GM21360 (cell line): ENCODE measurements around the gene MAST4.

ENCODE experiments used
- ATAC-seq: cut with Tn5 transposase; IDR thresholded peaks from one replicate; pipeline ENCODE4 v1.9.1; 2021; ENCODE audit warnings: mild to moderate bottlenecking, moderate library complexity; ENCODE audit not compliant: unreplicated experiment

The MAST4 gene

DNA sequence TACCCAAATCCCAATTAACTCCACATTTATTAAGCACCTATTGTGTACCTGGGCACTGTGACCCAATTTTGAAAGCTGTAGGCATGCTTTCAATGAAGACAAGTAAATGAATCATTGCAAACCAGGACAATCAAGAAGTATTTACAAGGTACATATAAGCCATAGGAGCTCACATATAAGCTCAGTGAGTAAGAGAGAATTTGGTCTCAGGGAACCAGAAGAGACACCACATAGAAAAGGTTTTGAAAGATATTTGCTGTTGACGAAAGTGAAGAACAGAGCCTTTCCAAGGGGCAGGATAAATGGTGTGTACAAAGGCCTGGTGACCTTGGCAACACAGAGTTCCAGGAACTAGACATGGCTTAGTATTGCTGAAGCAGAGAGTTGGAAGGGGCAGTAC, 412.8 kb downstream of the MAST4 start:
- ATAC-seq, result no peak

DNA sequence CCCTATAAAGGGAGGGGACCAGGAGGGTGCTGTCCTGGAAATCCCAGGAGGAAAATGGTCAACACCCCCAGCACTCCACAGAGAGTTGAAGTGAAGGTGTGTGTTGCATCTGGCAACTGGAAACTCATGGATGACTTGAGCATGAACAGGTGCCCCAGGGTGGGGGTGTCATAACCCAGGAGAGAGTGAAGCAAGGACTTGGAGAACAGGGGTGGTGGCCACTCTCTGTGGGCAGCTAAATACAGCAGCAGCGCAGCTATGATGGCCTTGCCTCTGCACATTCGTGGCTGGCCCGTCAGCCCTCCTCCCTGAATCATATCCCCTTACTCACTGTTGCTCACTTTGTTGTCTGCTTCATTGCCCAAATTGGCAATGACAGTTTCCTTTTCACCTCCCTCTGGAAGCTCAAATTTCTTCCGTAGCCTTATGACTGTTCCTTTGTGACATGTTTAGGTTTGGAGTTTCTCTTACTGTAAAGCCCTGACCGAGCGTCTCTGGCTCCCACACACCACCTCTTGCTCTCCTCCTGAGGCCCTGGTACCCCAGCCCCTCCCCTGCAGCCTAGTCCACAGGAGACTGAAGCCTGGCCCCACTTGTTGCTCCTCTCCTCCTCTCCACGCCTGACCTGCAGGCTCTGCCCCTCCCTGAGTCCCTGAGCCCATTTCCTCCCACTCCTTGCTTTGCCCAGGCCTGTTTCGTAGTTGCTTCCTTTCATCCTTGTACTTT, 414.7 kb downstream of the MAST4 start:
- no peak for ATAC-seq

DNA sequence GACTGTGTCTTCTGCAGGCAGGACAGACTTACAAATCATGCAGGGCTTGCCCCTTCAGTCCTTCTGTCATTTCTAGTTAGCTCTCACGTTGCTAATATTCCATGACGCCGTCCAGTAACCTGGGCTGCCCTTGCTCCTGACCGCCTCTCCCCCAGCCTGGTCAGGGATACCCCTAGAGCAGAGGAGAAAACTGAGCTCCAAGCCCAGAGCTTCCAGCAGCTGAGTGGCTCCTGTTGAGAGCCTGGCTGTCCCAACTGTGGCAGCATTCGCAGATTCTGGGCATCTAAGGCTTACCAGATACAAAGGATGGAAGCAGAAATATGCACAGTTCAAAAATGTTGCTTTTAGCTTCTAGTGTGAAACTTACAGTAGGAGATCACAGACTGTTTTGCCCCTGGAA, 415.2 kb downstream of the MAST4 start:
- no peak for ATAC-seq

DNA sequence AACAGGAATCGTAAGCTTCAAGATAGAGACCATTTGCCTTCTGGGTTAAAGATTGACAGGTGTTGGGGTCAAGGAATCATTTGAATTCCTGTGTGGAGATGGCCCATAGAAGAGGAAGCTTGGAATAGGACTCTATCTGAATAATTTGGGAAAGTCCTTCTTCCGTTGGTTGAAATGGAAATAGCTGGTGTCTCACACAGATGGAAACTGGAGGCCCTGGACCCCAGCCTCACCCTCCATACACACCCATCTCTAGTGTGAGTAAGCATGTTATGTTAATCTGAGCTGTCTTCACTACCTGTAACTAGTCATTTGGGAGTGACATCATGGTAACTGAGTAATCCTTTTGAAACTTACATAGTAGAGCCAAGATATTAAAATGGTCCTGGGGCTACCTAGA, 416.0 kb downstream of the MAST4 start:
- ATAC-seq, result no peak

DNA sequence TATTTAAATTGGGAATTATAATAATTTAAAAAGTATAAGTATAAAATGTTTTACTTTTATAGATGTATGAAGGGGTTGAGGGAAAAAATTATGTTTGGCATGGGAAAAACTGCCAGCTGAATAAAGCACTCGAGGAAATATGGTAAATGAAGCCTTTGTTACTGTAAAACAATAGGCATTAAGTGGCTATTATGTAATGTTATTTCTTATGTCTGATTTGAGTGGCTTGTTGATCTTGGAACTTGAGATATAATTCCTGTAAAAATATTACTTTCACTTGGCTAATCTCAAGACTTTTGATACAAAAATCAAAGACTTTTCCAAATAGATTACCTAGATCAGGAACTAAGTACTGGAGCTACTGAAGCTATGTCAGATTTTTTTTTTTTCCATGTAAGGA, 417.5 kb downstream of the MAST4 start:
- ATAC-seq, result no peak

DNA sequence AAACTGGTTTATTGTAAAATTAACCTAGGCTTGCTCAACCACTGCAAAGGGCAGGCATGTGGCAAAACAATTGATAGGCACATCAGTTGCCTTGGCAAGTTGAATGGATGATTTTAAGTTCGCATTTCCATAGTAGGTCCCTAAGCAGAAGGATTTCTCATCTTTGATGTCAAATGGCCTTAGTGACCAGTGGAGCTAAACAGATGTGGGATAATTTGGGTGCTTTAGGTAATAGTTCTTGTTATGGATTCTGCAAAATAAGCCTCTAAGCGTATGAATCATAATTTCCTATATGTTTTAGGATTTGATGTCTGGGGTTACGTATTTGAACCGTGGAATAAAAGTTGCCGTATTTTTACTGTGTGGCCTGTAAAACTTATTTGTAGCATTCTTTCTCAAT, 418.0 kb downstream of the MAST4 start:
- no peak for ATAC-seq

DNA sequence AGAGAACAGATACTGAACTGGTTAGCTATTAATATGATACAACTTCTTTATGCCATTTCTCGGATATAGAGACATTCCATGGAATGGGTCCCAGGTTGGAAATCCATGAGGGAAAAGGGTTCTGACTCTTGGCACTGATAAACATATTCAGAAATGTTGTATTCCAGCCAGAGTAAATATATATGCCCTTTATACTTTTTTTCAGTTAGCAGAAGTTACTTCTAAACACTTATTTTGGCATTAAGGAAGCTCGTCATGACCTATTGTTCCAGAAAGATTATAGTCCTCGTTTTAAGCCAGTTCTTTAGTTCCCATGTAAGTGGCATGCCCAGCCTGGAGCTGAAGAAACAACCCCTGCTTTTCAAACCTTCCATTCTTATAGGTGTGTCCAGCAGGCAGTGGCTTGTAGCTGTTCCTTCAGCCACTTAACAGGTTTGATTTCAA, 418.8 kb downstream of the MAST4 start:
- ATAC-seq, result no peak

DNA sequence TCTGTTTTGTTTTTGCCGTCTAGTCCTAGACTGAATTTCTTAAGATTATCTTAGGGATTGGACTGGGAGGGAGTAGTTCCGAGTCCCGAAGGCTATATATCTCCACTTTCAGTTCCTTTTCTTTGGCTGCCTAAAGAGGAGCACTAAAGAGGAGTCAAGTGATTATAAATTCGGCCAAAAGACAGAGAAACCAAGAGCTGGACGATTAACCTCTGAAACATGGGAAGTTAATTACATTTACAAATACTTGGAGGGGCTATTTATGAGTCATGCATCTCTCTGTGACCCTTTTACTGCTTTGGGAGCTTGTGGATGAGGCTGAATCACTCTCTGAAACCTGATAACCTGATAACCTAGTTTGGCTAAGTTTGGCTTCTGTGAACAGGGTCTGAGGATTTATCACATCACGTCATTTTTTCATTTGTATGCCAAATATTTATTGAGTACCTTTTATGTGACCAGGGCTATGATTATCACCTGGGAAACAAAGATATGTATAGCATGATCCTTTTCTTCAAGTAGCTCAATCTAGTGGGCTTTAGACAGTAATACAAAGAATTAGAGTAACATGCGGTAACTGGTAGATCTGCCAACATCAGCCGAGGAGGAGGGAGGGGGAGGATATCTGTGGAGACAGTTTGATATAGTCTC, 419.5 kb downstream of the MAST4 start:
- no peak for ATAC-seq

DNA sequence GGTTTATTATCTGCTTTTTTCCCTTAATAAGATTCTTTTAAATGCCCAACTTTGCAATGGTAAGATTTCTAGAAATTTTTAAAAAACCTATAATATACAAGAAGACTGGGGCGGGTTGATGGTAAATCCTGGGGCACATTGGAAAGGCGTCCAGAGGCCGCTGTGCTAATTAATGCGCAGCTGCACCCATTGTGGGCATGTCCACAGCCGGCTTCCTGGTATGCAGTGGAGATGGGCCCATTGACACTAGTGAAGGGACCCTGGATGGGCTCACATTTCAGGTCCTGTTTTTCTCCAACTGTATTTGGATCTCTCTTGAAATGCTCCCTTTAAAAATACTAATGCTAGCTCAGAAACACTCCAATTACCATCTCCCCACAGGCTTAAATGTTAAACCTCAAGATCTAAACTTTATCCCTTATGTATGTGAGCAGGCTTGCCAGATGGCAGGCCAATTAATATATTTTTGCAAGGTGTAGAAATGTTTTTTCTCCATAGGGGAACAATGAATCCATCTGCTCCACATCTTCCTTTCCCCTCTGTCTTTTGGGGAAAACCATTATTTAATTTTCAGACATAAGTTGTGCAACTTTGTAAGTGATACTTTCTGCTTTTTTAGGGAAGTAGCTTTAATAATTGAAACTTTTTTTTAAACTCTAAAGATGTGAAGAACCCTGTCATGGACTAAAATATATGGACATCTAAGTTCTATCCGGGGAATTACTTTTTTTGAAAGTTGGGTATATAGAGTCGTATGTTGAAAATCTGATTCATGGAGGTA, 423.1 kb downstream of the MAST4 start:
- ATAC-seq, result no peak

DNA sequence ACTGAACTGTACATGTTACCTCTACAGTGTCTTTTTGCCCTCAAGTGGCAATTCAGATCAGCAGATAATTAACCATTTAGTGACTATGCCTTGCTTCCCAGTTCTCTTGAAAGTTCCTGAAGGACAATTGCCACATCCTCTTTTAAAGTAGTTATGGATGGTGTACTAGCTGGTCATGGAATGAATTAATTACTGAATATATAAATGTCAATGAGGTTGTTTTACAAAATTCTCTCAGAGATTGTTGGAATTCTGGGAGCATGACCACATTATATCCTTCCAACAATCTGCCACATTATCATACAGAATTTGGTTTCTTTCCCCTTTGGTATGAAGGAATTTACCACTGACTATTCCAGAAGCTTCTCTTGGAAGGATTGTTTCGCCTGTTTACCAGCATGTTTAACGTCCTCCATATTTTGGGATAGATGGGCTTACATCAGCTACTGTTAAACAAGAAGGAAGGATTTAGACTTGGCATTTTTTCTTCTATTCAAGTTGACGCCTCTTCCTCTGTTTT, 424.0 kb downstream of the MAST4 start:
- no peak for ATAC-seq

DNA sequence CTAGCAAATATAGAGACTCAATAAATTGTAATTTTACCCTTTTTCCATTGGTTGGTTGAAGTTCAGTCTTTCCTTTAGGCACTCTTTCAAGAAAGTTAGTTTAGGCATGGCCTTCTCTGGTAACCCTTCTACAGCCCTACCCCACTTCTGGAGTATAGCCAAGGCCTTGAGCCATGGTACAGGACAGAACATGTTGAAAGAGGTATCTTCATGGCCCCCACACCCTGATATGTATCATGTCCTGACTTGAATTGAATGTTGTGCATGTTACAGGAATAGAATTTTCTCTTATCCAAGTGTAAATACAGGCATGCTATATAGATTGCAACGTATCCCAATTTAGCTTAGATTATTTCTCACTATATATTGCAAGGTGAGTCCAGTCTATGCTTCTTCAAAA, 424.8 kb downstream of the MAST4 start:
- no peak for ATAC-seq

DNA sequence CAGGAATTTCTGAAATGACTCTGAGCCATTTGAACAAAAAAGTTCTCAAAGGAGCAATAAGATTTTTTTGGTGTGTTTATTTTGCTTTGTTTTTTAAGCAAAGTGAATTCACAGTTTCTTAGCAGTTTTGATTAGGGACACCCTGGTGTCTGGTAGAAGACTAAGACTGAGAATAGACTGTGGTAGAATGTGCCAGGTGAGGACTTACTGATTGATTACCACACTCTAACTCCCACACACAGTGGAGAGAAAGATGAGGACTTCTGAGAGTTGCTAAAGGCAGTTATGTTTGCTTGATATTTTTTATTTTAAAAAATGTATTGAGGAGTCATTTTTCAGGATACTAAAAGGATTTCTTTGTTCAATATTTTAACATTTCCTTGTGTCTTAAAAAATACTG, 425.3 kb downstream of the MAST4 start:
- no peak for ATAC-seq

DNA sequence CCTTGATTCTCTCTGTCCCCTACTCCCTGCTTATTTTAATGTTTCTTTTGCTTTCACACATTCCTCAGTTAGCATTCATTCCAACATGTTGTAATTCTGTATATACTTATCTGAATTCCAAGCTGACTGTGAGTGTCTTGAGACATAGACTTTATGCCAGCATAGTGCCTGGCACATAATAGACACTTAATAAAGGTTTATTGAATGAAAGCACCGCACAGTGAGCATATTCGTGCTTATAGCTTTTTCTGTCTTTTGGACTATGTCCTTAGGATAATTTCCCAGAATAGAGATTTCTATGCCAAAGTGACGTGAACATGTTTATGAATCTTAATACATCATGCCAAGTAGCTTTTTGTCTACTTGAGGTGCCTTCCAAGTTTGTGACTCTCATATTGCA, 425.8 kb downstream of the MAST4 start:
- no peak for ATAC-seq

DNA sequence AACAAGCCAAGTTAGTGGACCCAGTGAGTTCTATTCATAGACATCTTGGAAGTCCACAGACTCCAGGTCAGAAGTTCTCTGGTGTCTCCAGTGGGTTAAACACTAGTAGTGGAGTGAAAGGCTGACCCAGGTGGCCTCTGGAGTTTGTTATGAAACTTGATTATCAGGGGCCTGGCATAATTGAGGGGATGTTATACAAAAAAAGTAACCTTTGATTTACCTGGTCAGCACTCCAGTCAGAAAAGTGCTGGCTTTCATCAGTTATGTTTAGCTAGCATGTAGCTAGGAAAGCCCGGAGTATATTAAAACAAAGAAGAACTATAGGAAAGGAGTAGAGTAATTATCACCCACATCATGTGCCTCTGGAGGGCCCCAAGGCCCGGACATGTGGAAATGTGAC, 429.3 kb downstream of the MAST4 start:
- no peak for ATAC-seq

DNA sequence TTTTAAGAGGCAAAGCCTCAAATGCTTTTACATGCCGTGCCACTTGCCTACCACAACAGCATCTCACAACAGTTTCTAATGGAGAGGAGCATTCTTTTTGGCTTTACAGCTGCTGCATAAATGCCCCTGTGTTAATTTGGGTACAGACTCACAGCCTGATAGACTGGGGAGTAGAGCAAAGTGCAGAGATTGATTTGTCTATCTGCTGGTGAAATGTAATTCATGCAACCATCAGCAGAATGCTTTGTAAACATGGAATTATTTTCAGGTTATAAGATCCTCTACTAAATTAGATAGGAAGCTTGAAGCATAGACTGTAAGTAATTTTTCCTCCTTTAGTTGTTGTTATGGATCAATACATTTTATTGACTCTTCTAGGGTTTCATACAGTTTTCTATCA, 430.1 kb downstream of the MAST4 start:
- no peak for ATAC-seq

DNA sequence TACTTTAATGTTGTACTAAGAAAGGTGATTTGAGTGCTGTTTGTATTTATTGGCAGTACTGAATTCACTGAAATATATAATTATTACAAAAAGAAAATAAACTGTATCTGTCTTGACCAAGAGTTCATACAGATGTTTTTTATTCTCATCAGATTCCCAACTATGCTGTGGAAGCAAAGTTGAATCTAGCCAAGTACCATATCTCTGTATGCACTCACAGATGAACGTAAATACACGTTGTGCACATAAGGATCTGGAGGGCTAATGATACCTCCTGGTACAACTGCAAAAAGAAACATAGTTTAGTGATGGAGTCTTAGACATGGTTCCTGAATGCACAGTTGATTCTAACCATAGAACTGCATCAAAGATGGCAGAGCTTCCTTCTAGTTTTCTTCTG, 431.0 kb downstream of the MAST4 start:
- ATAC-seq, result no peak

DNA sequence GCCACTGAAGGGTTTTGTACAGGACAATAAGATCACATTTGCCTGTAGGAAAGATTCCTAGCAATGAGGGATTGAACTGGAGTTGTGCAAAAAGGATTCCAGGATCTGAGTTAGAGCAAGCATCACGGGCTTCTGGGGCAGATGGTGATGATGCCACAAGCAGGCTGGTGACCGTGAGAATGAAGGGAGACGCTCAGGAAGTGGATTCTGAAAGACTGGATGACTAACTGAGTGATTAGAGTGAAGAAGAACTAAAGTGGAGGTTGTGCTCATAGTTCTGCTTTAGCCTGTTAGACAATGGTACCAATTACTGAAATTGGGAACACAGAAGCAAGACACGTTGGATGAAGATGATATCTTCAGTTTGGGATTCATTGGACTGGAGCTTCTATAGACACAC, 432.2 kb downstream of the MAST4 start:
- no peak for ATAC-seq

DNA sequence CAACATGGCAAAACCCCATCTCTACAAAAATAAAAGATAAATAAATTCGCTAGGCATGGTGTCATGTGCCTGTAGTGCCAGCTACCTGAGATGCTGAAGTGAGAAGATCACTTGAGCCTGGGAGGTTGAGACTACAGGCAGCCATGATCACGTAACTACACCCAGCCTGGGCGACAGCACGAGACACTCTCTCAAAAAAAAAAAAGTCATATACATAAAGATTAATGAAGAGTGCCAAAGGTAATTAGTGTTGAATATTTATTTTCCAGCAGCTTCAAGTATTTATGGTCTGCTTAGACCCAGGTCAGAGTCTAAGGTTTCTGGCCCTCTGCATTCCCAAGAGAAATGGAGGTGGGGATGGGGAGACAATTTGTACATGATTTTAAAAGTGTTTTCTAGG, 432.7 kb downstream of the MAST4 start:
- no peak for ATAC-seq

DNA sequence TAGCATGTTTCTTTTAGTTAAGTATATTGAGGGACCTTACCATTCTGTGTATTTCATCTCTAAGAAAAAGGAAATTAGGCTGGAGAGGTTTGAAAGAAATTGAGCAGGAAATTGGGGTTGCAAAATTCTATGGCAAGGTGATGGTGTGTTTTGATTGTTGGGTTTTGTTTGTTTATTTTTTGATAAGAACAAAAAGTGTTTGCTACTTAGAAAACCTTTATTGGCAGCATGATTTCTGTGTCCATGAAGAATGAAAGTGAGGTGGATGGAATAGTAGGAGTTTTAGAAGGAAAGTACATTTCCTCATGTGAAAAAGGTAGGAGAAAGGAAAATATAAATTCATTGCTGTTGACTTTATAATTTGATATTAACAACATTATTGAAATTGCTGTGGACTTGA, 433.3 kb downstream of the MAST4 start:
- ATAC-seq, result no peak

DNA sequence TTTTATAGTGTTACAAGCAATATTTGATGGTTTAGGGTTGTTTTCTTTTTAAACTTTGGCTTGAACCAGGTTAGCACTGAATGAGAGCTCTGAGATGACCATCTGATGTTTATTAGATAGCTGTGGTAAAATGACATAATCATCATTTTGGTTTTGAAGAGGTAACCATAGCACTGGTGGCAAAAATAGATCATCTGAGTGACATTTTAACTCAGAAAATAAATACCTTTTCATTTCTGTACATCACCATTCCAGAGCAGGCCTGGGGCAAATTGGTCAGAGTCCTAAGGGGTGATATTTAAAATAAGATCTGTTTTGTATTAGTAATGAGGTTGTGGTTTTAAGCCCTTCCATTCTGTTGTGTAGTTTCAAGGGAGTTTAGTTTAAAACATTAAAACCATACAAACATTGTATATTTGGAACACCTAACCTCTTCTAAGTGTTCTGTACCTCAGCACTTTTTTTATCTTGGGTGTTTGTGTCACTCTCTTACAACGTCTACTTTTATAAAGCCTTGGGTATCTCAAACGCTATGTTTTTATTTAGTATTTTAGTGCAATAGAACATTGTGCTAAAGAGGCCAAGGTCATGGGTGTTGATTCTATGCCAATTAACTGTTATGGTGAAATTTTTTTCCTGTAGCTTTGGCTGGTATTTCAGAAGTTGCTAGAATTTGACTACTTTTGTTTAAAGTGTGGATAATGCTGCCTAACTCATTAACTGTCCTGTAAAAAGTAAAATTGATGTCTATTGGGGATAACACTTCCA, 434.3 kb downstream of the MAST4 start:
- ATAC-seq, result no peak

DNA sequence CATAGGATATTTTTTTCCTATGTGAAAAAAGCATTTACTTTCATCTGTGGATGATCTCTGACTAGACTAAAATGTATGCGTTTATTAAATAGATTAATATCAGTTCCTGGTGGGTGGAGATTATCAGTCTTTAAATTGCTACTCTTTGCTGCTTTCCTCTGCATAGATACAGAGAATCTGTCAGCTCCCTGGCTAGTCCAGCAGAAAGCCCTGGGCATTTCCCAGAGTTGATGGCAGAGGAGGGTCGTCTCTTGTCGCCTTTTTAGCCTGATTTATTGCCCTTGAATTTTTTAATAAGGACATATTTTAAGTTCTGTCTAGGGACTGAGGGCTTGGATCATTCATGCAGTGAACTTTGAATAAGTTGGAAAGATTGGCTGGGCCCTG, 434.9 kb downstream of the MAST4 start:
- ATAC-seq, result no peak
